HTR-8/SVneo (cell line): Measurements from ENCODE around the gene ETNK1.

Experiments used
- DNase-seq: peaks from one replicate; pipeline ENCODE4 v3.0.0; 2011; ENCODE audit warnings: low spot score, mixed read lengths; ENCODE audit not compliant: insufficient read length
- FAIRE-seq: peaks from 2 replicates; lab custom pipeline; 2011; peaks lifted over from hg19 to GRCh38; lab: Jason Lieb, UNC

ETNK1 gene

GRCh38 chr12:22729431-22729956 is 104.5 kb downstream of the ETNK1 start:
- DNase-seq (no peak), FAIRE-seq (peak; percentile 16)

GRCh38 chr12:22729957-22730443 is 105.0 kb downstream of the ETNK1 start:
- FAIRE-seq (peak; percentile 68), DNase-seq (no peak)

DNA sequence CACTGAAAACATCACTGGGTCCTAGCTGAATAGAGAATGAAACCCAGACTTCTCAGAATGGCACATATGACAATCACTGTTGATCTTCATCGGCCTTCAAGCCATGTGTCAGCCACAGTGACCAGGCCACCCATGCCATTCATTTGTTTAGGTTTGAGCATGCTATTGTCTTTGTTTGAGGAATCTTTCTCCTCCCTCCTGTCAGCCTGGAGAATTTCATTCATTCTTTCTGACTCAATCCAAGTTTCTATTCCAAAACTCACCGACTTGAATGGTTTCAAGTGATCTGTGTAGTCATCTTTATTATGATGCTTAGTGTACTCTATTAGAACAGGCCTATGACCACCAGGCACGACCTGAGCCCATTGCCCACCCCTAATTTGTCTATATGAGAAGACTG is 106.3 kb downstream of the ETNK1 start:
- DNase-seq, result no peak
- FAIRE-seq, result peak; percentile 70

DNA sequence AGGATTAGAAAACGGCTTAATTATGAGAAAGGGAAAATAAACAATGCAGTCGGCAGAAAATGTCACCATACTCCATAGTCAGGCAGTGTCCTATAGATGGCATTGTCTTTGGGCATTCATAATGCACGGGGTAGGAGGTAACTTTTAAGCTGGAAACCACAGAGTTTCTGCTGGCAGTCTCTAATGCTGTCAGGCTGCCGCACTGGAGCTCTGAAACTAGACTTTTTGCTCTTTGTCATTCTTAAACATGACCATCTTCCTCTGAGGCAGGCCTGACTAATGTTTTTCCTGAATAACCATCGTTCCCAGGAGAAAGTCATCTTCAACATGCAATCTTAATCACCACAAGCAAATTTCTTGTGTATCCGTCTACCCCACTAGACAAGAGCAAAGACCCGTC is 108.8 kb downstream of the ETNK1 start:
- no peak for FAIRE-seq

DNA sequence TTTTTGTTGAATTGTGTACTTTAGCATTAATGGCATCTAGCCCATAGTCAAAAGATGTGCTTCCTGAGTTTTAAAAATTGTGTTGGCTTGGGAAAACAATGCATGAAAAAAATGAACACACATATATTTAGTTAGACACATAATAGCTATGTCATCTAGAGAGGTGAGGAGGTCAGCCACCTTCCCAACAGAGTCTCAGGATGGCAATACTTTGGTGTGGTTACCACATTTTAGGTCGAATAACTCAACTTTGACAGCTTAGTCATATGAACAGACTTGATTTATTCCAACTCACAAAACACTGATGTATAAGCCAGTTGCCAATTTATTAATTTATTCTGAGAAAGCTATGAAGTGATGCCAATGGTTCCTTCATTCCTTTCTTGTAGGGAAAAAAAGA is 114.0 kb downstream of the ETNK1 start:
- DNase-seq (peak; percentile 9), FAIRE-seq (no peak)

More for the DNA sequence above, 108.8 kb downstream of the ETNK1 start:
- no peak for DNase-seq
